GM21786 (cell line): ENCODE data around the gene IMMP2L.
"Not testable (repeated sequence)": the region's sequence is repeated elsewhere in the genome, so short reads cannot be mapped to it uniquely, and the experiment has no call there.

Source experiments
- ATAC-seq: cut with Tn5 transposase; IDR thresholded peaks from one replicate; pipeline ENCODE4 v1.9.1; 2021; ENCODE audit not compliant: unreplicated experiment

Gene IMMP2L

DNA sequence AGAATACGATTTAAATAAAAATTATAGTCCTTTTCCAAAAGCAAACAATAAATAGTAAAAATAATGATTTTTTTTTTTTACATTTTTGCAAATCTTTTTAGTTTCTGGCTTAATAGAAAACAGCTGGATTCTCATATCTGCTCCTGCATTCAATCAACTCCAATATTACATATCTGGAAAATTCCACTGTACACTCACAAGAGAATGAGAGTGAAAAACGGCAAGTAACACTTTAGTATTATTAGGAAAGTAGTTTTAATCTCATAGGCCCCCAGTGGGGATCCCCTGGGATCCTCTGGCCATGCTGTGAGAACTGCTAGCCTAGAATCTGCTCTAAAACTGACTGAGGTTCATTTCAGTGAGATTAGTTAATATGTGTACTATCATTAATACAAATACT is 599.9 kb downstream of the IMMP2L start:
- ATAC-seq = no peak

DNA sequence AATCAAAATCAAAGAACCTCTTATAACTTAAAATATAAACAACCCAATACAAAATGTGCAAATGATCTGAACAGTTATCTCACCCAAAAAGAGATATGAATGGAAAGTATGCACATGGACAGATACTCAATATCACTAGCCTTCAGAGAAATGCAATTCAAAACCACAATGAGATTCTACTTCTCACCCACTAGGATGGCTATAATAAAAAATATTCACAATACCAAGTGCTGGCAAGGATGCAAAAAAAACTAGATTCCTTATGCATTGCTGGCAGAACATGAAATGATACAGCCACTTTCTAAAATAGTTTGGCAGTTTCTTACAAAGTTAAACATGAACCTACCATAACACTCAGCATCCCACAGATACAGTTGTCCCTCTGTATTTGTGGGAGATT is 601.5 kb downstream of the IMMP2L start:
- no peak for ATAC-seq

DNA sequence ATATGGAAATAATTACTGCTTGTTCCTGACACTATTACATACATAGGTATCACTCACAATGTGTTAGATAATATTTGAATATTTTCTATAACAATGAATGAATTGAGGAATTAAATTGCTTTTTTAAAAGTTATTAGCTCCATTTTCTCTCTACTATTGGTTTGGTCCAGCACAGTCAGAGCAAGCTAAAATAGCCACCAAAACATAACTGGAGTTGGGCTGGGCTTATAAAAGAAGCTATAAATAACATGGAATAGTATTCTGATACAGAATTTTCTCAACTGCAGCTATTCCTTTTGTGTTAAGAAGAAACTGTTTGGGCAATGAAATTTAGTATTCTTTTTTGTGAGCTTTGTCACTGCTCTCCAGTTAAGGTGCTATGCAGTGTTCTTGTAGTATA is 614.0 kb downstream of the IMMP2L start:
- no peak for ATAC-seq

DNA sequence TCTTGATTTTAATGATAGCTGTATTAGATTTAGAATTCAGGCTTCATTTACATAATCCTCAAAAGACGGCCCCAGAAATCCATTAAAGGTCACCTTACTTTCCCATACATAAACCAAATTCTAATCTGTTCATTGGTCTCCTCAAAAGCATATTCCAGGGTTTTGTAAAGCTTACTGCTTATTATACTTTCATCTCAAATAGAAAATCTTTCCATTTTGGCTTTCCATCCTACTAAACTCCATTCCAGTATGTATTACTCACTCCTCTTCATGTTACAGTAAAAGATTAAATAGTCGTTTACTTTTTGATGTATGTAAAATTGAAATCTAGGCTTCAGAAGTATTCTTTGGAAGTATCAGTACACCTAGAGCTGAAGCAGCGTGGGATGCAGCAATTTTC is 614.9 kb downstream of the IMMP2L start:
- ATAC-seq = no peak

DNA sequence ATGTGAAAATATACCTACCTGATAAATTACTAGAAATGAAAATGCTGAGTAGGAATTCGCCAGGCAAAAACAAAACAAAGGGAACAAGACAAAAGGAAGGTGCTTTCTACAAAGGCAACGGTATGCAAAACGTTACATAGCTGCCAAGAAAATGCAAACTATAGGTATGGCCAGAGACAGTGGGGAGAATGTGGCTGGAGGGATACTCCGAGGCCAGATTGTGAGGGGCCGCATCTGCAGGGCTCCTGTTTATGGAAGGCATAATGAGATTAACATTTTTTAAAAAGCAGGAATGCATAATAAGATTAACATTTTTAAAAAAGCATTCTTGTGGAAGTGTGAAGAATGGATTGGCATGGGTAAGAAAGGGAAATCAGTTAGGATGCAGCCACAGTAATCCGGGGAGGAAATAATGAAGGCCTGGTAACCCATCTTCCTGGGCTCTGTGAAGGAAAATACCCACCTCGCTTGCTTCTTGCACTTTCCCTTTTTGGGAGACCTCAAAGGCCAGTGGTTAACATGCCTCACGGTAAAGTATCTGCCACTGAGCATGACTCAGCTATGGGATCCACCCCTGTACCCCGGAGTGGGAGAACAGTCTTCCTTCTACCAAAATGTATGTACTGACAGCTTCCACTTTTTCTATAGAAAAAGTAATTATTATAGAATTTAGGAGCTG is 617.2 kb downstream of the IMMP2L start:
- no peak for ATAC-seq

DNA sequence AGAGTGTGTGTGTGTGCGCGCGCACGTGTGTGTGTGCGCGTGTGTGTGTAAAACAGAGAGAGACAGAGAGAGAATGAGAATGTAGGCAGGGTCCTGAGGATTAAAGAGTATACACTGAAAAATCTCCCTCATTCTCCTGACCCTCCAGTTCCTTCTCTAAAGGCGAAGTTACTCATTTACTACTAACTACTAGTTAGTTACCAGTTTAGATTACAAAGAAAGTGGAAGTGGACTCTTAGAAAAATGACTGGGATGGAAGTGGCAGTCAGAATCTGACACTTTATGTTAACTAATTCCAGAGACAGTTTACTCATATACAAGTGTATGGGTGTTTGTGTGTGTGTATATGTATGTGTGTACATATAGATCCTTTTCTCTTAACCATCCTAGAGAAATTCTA is 617.8 kb downstream of the IMMP2L start:
- no peak for ATAC-seq

DNA sequence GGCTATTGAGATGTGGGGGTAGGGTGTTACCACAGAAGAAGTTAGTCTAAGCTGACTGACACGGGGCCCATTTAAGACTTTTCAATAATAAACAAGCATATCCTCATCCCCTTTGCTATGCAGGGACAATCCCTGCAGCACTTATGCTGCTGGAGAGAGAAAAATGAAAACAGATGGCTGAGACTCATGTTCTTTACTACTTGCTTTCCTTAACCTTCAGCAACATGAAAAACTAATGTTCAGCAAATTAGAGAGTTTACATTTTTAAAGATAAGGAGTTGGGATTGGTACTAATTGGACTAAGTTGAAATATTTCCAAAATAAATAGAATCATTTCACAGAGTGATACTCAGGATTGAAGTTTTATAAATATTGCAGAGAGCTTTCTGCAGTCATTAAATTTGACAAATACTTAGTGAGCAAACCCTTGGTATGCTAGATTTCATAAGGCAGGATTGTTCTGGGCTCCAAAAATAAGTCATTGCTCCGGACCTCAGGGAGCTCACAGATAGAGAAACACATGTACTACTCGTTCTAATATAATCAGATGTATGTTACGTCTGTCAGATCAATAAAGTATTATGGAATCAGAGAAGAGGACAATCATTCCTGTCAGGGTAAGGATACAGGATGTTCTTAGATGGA is 618.5 kb downstream of the IMMP2L start:
- ATAC-seq = no peak

DNA sequence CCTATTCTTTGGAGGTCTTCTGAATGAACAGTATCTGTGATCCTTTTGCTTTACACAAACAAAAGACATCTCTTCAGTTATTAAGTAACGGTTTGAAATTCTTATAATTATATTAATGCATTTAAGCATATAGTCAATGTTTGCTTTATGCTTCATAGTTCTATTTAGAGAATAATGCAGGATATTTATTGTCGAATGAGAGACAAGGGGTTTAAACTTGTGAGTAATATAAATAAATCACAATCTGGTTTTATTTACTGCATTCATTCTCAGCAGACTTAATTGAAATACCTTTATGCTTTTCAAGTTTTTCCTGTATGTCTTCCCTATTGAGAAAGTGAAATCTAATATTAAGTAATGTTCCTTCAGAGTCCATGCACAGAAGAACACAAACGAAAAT is 620.9 kb downstream of the IMMP2L start:
- ATAC-seq = no peak

DNA sequence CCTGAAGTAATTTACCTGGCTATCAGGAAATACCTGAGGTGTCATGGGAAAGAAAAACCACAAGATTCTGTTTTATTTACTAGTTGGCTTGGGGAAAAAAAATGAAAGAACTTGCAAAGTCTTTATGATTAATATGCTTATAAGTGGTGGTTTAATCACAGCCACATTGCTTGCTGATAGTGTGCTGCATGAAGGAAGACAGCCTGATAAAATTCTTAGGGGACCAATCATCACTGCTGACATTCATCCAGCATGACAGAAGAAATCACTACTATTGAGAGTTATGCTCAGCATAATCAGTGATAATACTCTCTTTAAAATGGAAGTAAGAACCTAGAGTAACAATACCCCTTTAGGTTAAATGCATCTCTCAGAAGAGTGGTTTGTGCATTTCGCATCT is 621.5 kb downstream of the IMMP2L start:
- ATAC-seq = no peak

DNA sequence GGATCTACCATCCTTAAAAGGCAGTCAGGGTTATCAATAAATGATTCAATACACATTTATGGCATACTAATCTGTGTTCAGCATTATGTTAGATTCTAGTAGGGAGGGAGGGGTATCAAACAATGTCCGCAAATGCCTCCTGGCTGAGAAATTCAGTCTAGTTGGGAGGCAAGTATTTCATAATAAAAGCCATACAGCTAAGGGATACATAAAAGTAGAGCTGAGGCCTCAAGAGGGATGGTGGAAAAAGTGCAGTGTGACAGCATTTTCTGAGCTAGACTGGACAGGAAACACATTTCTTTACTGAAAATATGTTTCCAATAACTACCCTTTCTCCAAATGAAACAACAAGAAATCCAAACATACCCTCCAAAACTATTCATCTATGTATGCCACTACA is 624.1 kb downstream of the IMMP2L start:
- no peak for ATAC-seq

DNA sequence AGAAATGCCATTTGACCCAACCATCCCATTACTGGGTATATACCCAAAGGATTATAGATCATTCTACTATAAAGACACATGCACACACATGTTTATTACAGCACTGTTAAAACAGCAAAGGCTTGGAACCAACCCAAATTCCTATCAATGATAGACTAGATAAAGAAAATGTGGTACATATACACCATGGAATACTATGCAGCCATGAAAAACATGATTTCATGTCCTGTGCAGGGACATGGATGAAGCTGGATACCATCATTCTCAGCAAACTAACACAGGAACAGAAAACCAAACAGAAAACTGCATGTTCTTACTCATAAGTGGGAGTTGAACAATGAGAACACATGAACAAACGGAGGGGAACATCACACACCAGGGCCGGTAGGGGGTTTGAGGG is 625.6 kb downstream of the IMMP2L start:
- not testable (repeated sequence) for ATAC-seq

DNA sequence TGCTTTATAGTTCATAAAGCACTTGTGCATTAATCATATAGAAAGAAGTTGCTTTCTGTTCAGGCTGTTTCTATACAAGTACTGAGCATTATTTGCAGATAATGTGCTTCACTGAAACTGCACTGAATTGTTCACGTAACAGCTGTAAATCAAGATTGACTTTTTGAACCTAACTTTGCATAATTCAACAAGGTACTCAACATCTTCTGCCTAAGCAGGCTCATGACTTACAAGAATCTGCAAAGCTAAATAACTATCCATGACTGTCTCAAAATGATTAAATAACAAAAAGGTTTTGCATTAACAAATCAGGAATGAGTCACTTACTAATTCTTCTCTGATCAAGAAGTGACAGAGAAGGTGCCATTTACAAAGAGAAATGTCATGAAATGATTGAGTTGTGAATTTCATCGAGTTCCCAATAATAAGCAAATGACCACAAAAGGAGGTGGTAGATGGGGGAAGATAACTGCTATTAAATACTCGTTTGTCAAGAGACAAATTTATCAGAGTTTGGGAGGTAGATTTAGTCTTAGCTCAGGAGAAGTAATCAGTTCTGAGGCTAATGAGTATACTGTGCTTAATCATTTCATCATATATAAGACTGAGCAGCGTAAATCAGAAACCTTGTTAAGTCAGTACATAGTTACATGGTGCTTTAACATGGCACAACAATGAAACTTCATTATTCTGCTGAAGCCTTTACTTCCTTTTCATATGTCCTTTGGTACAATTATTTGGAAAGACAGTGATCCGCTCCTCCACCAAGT is 632.6 kb downstream of the IMMP2L start:
- ATAC-seq = no peak

DNA sequence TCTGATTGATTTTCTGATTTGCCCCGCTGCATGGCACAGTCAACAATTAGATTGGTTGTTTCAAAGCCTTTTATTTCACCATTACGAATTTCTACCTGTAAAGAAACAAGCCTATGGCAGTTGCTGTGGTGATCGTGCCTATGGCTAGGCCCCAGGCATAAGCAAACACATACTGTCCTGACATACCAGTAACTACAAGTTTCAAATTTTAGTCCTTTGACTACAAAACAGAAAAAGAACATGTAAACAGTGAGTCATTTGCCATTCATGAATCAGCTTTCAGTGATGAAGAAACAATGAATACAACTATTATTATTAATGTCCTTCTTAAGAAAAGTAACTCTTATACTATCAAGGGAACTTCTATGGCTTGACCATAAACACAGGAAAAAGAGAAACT is 639.4 kb downstream of the IMMP2L start:
- no peak for ATAC-seq

DNA sequence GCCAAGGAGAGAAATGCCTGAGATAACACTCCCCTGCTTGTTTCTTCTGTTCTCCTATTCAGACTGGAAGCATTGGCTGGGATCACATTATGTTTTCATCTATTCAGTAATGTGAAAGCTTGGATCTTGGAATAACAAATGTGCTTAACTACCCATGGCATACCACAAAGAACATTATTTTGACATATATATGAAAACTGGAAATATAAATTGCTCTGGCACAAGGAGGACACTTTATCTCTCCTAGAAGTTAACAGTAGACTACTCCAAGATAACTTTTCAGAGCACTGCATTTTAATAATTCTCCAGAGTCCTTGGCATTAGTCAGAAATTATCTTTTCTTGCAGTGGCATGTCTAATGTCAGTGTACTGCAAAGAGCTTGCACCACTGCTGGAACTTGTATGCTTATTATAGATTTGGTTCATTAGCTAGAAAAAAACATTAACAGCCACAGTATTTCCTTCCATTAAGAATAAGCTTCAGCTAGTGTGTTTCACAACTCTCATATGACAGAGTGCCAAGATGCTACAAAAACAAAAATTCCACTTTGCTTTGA is 640.6 kb downstream of the IMMP2L start:
- no peak for ATAC-seq

DNA sequence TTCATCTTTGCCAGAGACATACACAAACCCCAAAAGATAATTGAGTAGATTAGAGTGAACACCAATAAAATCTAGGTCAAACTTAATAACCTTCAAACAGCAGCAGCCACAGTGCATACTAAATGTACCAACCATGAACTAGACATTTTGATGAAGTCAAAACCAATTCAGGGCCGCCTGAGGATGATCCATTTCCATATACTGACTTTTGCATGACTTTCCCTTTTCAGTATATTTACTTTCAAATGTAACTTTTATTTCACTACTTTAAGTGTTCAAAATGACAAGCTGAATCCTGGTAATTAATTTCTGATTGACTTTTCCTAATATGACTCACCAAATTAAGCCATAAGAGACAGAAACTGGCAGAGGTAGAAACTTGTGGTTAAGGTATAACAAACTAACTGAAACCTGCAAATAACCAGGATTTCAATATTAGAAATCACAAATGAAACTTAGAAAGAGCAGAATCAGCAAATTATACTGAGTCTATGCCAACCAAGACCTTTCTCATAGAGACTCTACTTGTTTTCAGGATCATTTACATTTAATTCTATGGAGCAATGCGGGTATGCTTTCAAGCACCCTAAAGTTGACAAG is 643.2 kb downstream of the IMMP2L start:
- peak; percentile 72 for ATAC-seq

DNA sequence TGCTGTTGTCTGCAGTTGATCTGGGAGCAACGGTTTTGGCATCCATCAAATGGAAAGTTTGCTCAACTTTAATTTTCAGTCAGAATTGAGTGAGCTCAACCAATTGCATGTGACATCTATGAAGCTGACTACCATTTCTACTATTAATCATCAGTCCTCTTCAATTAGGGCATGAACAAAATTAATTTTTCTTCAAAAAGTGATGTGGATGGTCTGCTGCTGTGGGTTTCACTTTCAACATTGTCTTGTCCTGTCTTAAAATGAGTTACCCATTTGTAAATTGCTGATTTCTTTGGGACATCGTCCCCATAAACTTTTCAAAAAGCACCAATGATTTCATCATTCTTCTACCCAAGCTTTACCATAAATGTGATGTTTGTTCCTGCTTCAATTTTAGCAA is 648.0 kb downstream of the IMMP2L start:
- no peak for ATAC-seq

DNA sequence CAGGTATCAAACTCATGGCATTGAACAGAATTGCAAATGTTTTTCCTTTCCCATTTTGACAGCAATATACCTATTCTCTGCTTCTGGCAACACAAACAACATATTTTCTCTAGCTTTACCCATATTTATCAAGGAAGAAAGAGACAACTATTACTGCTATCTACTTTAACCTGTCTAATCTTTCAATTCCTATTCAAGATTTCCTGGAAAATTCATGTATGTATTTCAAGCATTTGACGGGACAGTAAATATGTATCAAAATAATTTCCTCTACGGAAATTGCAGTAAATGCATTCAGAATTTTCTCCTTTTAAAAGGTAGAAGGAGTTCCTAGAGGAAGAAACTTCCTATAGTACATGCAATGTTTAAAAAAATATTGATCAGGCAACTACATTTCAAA is 650.7 kb downstream of the IMMP2L start:
- no peak for ATAC-seq

DNA sequence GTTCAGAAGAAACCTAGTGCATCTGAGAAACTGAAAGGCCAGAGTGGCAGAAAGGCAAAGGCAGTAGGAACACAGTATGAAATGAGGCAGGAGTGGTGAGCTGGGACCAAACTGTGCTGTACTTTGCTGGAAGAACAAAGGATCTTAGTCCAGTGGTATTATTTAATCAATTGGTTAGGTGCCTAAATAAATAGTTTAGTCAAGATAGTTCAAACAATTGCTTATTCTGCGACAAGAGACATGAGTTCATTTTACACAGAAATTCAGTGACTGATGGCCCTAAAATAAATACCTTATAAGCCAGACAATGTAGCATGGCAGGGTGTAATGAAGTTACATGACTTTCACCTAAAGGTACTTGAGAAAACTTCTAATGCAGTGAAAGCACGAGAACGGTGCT is 653.2 kb downstream of the IMMP2L start:
- ATAC-seq = no peak

DNA sequence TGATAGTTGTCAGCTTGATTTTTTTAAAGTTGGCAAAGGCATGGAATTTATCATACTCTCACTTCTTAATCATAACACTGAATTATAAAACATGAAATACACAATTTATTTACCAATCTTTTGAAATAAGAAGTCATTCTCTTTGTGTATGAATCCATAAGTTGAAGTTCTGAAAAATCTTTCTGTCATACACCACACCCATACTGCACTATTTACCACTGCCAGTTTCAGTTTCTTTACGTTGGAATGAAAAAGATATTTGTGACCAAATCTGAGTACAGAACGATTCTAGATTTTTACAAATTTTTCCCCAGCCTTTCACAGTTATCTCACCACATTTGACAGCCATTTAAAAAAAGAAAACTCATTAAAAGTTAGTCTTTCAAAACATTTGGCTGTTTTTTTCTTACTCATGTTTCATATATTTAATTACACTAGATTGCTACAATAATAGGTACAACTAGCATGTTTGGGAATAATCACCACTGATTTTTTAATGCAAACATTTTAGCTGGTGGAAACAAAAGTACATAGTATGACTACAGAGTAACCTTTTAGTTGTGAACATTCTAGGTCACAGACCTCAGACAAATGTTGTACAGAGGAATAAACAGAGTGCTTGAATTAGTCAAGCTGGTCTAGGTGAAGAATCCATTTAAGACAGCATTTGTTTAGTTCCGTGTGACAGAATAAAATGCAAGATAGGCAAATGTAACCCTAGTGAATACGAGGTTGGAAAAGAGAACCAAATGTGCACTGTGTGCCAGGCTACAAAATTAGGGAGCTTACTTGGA is 656.3 kb downstream of the IMMP2L start:
- ATAC-seq = no peak

DNA sequence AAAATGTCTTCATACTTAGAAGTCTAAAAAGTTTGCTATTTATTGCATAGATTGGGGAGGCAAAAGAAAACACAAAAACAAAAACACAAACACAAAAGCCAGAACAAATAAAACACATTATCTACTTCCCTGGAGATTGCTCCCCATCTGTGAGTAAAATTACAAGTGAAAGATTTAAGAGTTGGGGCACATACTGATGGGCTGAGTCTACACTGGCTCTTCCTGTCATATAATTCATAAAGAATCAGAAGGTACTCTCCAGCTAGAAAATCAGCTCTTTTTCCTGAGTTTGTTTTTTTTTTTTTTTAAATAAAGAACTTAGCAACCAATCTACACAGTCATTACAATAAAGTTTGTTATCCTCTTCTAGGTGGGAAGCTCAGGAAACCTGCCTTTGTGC is 663.8 kb downstream of the IMMP2L start:
- no peak for ATAC-seq

DNA sequence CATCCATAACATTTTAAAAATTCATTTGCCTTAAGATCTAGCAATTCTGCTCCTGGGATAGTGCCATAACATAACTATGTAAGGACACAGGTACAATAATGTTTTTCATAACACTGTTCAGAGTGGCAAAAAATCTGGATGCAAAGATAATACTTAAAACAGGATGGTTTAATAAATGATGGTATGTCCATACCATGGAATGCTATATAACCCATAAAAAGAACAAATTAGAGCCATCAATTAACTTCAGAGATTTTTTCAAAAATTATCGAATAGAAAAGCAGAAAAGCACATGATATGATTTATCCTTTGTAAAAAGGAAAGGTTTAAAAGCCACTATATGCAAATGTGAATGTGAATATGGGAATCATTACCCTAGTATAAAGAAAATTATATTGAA is 664.8 kb downstream of the IMMP2L start:
- ATAC-seq = no peak
